HL-60 (cell line): ENCODE results near the gene PEX26.

Experiments used
- POLR2AphosphoS5 ChIP-seq: IDR thresholded peaks from 2 replicates; pipeline ENCODE4 v1.6.1; 2012; ENCODE audit warnings: low read depth
- TF ChIP-seq, protein P1 (sequence below): IDR thresholded peaks from one replicate; pipeline ENCODE4 v1.5.1; 2011; ENCODE audit warnings: low read length, control low read depth, inconsistent platforms; ENCODE audit not compliant: insufficient read depth

- TF ChIP-seq, protein P1, sequence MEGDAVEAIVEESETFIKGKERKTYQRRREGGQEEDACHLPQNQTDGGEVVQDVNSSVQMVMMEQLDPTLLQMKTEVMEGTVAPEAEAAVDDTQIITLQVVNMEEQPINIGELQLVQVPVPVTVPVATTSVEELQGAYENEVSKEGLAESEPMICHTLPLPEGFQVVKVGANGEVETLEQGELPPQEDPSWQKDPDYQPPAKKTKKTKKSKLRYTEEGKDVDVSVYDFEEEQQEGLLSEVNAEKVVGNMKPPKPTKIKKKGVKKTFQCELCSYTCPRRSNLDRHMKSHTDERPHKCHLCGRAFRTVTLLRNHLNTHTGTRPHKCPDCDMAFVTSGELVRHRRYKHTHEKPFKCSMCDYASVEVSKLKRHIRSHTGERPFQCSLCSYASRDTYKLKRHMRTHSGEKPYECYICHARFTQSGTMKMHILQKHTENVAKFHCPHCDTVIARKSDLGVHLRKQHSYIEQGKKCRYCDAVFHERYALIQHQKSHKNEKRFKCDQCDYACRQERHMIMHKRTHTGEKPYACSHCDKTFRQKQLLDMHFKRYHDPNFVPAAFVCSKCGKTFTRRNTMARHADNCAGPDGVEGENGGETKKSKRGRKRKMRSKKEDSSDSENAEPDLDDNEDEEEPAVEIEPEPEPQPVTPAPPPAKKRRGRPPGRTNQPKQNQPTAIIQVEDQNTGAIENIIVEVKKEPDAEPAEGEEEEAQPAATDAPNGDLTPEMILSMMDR = no peak
- TF ChIP-seq POLR2AphosphoS5 = no peak
Measured at GRCh38 chr22:18067548-18068341, 10.0 kb upstream of the PEX26 start.
